Adrenal gland (tissue), 19 donors: ENCODE results near the gene RAET1E. TPM values are rescaled to one million over a fixed set of nuclear protein-coding genes. Genes with fewer than 3 reads are reported as not detected.
A peak's percentile ranks its signal among the peaks of the same experiment; 100 is the strongest.
"Not testable (repeated sequence)": the region's sequence is repeated elsewhere in the genome, so short reads cannot be mapped to it uniquely, and the experiment has no call there.

Experiments used
- DNase-seq, 7 donors: peaks; one replicate each; pipeline ENCODE4 v3.0.0-alpha.2; 2019 to 2020
- H3K27ac ChIP-seq, 5 donors: fragments of 200-600 bp; sonication (generic) in 4 of 5; 1 replicate in 3 of 5; 2 replicates in 2 of 5; pipeline versions ENCODE4 v1.5.1 to v1.8.0; 2016 to 2020; ENCODE audit warnings: mild to moderate bottlenecking in 1 of 5
- H3K27me3 ChIP-seq: fragments of 200-600 bp; 2 replicates; pipeline ENCODE4 v1.8.0; 2021
- H3K36me3 ChIP-seq, 2 donors: fragments of 200-600 bp; replicated peaks in 1 of 2; 1 replicate in 1 of 2; 2 replicates in 1 of 2; pipeline versions ENCODE4 v1.5.1 to v1.8.0; 2018 to 2022
- H3K4me1 ChIP-seq, 2 donors: fragments of 200-600 bp; replicated peaks in 1 of 2; 1 replicate in 1 of 2; 2 replicates in 1 of 2; pipeline versions ENCODE4 v1.5.1 to v1.8.0; 2018 to 2021
- H3K4me3 ChIP-seq, 4 donors: fragments of 200-600 bp; sonication (generic) in 3 of 4; one replicate each; pipeline ENCODE4 v1.5.1; 2016 to 2018
- H3K9me3 ChIP-seq, 3 donors: fragments of 200-600 bp; sonication (generic) in 1 of 3; replicated peaks in 1 of 3; 1 replicate in 2 of 3; 2 replicates in 1 of 3; pipeline versions ENCODE4 v1.5.1 to v1.8.0; 2016 to 2021
- CTCF ChIP-seq, 6 experiments: fragments of 450-650 bp in 4 of 6; fragments of 200-600 bp in 2 of 6; sonication (generic) in 1 of 6; IDR thresholded peaks; 1 replicate in 5 of 6; 2 replicates in 1 of 6; pipeline versions ENCODE4 v1.5.1 to v1.8.0; 2016 to 2021; ENCODE audit warnings: antibody characterized with exemption in 6 of 6, mild to moderate bottlenecking in 2 of 6, moderate library complexity in 1 of 6
- POLR2A ChIP-seq, 2 donors: fragments of 450-650 bp; IDR thresholded peaks; one replicate each; pipeline ENCODE4 v1.6.1; 2017; ENCODE audit warnings: antibody characterized with exemption in 2 of 2, mild to moderate bottlenecking in 2 of 2, moderate library complexity in 1 of 2
- WGBS, 4 donors: extraction: QIAGEN DNeasy Blood & Tissue Kit in 2 of 4; methylation state at CpG; one replicate each; pipeline versions ENCODE4 v1.1.5 to v1.1.7; 2013 to 2017; 5-methylcytosine and 5-hydroxymethylcytosine counted together
- intact Hi-C, 2 donors: fragments of 100-400 bp; cut with DNase I; formaldehyde crosslinking; loops; one replicate each; pipeline versions ENCODE4 v1.14.1 to v1.15.0; 2022 to 2023
- long read RNA-seq, 10 donors: library from polyadenylated mRNA in 3 of 10; unstranded in 2 of 10; stranded (forward) in 1 of 10; transcript quantifications; one replicate each; pipeline ENCODE4 v2.0.0 and lab custom pipeline, GENCODE V29; 2021 to 2026
- polyA plus RNA-seq, 3 donors: library from polyadenylated mRNA; stranded (reverse); fragments of 200-250 nt in 2 of 3; fragments of 350-450 nt in 1 of 3; fragmentation: Illumina TruSeq in 1 of 3; extraction: RNeasy Lipid Tissue Mini Kit (QIAGEN cat#74804) in 1 of 3; gene quantifications; one replicate each; pipeline ENCODE4 v1.2.3, GENCODE V29; 2013 to 2014
- total RNA-seq, 9 donors: library from RNA; depleted of rRNA in 4 of 9; stranded (reverse); fragments of >200 nt in 4 of 9; fragments of 120-200 nt in 1 of 9; fragmentation: NEBNext Ultra II Directional in 1 of 9; extraction: Animal tissue kit (Norgen Biotek cat#: 25700) in 1 of 9; gene quantifications; one replicate each; pipeline versions ENCODE4 v1.1.0 to v1.2.4, GENCODE V29; 2013 to 2023
- donor health status: healthy with polysubstance abuse.
- donor health status: Bipolar disorder and iron deficiency.
- donor health status: DM: yes; HTN: yes; CAD: no.
- donor health status: DM: no; HTN: no; CAD: no.
- donor health status: DM: no; HTN: no; CAD: no.
- donor health status: DM: yes; HTN: yes; CAD: no.

The RAET1E gene
- total RNA-seq (1 to 10 TPM in 5 of 9 donors, under 1 TPM in 3, not detected in 1; 0.17 to 9.2 (median 1.1) TPM), polyA plus RNA-seq (1 to 10 TPM in 1 of 3 donors, under 1 TPM in 2; 0.30 to 2.8 (median 0.32) TPM)
- long read RNA-seq, donor 1, result 0 reads
- long read RNA-seq, donor 2, result 0 reads
- long read RNA-seq, donor 3, result 0 reads
- long read RNA-seq, donor 4, partial matches to known transcripts, result 0 of 2 reads
- long read RNA-seq, donor 4, other reads (novel, unspliced or antisense), result 2 of 2 reads
- long read RNA-seq, donor 5, result 0 reads
- long read RNA-seq, donor 6, result 0 reads
- long read RNA-seq, donor 7, result 0 reads
- long read RNA-seq, donor 8, result 0 reads
- long read RNA-seq, donor 9, result 0 reads
- long read RNA-seq, donor 10, result 0 reads

- Histone ChIP-seq H3K27me3 (no peaks in the 10 kb centered on the region), H3K27ac (peak within 1 kb of the TSS; percentile 19 to 89 (median 87)), H3K36me3 (no peaks in the 10 kb centered on the region), H3K9me3 (no peaks in the 10 kb centered on the region), H3K4me1 (peaks cover 31 to 36% of the 10 kb centered on the region in 2 donors), H3K4me3 (peak within 1 kb of the TSS in 1 of 4 donors; percentile 35)
- 73 to 74% (median 73%) methylated on average over 16 to 17 of the region's 17 CpGs for WGBS, 4 donors
- intact Hi-C loops, result no loop called here
- peak in 1 of 7 donors; percentile 51 for DNase-seq
- TF ChIP-seq POLR2A (IDR thresholded peaks at IDR 0.05) (no peak), CTCF (IDR thresholded peaks at IDR 0.05) (no peak)
Observed at GRCh38 chr6:149897855-149898744, at the start of gene RAET1E. Gene RAET1E (minus strand): TSS chr6:149898113. CDS start chr6:149890901, 7,212 bp downstream.

- H3K4me1 ChIP-seq, intact Hi-C loops, DNase-seq, H3K36me3 ChIP-seq, H3K27ac ChIP-seq, H3K9me3 ChIP-seq, H3K4me3 ChIP-seq: not testable (repeated sequence)
- H3K27me3 ChIP-seq, result peaks cover 23% of the 10 kb centered on the region
- no CpG with 5 or more reads among the region's 1 CpG for WGBS, 4 donors
Observed at GRCh38 chr6:149947533-149947932, 49.6 kb upstream of the RAET1E start.

GRCh38 chr6:149946631-149947030, 48.7 kb upstream of the RAET1E start:
- H3K4me3 ChIP-seq, H3K4me1 ChIP-seq, DNase-seq, H3K27ac ChIP-seq, intact Hi-C loops, H3K36me3 ChIP-seq, H3K9me3 ChIP-seq: not testable (repeated sequence)
- peaks cover 14% of the 10 kb centered on the region for H3K27me3 ChIP-seq
- 53 to 69% (median 64%) methylated on average over 7 of the region's 7 CpGs for WGBS, 4 donors

GRCh38 chr6:149945276-149945675, 47.4 kb upstream of the RAET1E start:
- intact Hi-C loops, H3K27ac ChIP-seq: not testable (repeated sequence)

GRCh38 chr6:149943321-149943720, 45.4 kb upstream of the RAET1E start:
- intact Hi-C loops, H3K9me3 ChIP-seq, H3K4me3 ChIP-seq, H3K27ac ChIP-seq, H3K36me3 ChIP-seq: not testable (repeated sequence)
- 73 to 77% (median 76%) methylated on average over 3 to 5 of the region's 5 CpGs for WGBS, 4 donors
- DNase-seq, result peak in 1 of 7 donors; percentile 40
- peaks cover 7 to 24% of the 10 kb centered on the region in 2 donors for H3K4me1 ChIP-seq
- peaks cover 34% of the 10 kb centered on the region for H3K27me3 ChIP-seq

More at GRCh38 chr6:149945276-149945675, 47.4 kb upstream of the RAET1E start:
- not testable (repeated sequence) for H3K4me3 ChIP-seq, H3K36me3 ChIP-seq, H3K9me3 ChIP-seq, DNase-seq
- Histone ChIP-seq H3K4me1 (peaks cover 7 to 15% of the 10 kb centered on the region in 2 donors), H3K27me3 (peaks cover 17% of the 10 kb centered on the region)
- 67 to 92% (median 71%) methylated on average over 3 to 5 of the region's 6 CpGs for WGBS, 4 donors

- Histone ChIP-seq H3K4me1 (peaks cover 7 to 27% of the 10 kb centered on the region in 2 donors), H3K9me3 (no peaks in the 10 kb centered on the region), H3K4me3 (peak overlapping the region in 2 of 4 donors; percentile 16 to 58), H3K36me3 (no peaks in the 10 kb centered on the region), H3K27me3 (peaks cover 35% of the 10 kb centered on the region), H3K27ac (no peak overlapping the region)
- TF ChIP-seq CTCF (IDR thresholded peaks at IDR 0.05) (no peak), POLR2A (IDR thresholded peaks at IDR 0.05) (no peak)
- intact Hi-C loops, result no loop called here
- WGBS, 4 donors, result 23 to 32% (median 27%) methylated on average over 10 to 13 of the region's 13 CpGs
- peak in 1 of 7 donors; percentile 48 for DNase-seq
Observed at GRCh38 chr6:149942461-149942829, 44.5 kb upstream of the RAET1E start.
